Fibroblast of upper back skin (primary cell): ENCODE measurements around the gene STIL.
"Not testable (repeated sequence)": the region's sequence is repeated elsewhere in the genome, so short reads cannot be mapped to it uniquely, and the experiment has no call there.

Source experiments
- DNase-seq: peaks from one replicate; pipeline ENCODE4 v3.0.0-alpha.2; 2013

Gene STIL

DNA sequence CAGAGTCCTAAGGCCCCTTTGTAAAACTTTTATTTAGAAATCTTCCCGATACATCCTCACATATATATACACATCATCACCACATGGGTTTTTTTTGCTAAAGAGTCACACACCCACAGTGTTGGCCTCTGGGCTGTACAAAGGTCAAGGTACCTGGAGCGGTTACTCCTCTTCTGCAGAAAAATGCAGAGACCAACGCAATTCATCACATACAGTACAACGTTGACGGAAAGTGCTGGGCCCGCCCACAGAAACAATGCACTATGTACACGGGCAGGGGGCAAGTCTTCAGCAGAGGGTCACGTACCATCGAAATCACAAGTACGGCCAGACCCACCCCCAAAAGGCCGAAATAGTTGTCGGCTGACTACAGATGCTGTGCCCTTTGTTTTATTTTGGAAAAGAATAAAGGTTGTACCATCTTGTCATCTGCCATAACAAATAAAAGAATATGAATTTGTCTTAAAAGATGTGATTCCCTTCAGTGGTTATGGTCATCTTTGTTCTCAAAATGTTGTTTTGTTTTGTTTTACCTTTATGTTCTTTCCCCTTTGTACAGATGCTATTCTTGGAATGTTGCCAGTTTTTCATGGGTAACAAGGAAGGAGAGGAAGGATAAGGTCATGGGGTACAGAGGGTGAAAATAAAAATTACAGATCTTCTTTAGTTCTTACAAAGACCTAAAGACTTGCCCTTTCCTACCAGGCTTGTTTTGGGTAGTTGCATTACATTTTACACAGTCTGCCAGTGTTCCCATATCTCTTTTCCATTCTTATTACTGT, 97.5 kb downstream of the STIL start:
- no peak for DNase-seq

DNA sequence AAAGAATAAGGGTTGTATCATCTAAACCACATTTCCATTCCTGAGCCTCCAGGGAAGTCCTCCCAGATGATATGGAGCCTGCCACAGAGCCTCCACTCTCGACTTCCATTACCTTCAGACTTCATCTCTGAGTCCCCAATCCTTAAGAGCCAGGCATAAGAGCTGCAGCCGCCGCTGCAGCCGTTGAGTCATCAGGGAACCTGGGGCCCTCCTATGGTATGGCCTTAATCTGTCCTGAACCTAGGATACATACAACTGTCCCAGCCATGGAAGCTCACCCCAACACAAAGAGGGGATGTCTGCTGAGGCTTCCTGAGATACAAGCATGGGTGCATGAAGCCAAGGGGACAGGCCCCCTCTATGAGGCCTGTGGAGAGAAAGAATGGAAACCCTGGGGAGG, 98.2 kb downstream of the STIL start:
- DNase-seq: no peak

DNA sequence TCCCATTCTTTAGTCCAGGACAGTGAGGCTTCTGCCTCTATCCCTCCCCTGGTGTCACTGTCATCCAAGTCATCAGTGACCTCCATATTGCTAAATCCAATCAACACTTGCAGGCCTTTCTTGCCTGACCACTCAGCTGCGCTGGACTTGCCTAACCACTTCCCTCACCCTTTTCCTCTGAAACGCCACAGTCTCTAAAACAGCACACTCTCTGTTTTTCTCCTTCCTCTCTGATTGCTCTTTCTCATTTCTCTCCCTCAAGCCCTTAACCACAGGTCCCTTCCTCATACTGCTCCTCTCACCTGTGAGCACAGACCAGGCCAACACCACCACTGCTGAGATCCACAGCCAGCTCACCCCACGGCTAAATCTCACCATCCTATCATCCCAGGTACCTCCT, 99.4 kb downstream of the STIL start:
- DNase-seq: no peak

DNA sequence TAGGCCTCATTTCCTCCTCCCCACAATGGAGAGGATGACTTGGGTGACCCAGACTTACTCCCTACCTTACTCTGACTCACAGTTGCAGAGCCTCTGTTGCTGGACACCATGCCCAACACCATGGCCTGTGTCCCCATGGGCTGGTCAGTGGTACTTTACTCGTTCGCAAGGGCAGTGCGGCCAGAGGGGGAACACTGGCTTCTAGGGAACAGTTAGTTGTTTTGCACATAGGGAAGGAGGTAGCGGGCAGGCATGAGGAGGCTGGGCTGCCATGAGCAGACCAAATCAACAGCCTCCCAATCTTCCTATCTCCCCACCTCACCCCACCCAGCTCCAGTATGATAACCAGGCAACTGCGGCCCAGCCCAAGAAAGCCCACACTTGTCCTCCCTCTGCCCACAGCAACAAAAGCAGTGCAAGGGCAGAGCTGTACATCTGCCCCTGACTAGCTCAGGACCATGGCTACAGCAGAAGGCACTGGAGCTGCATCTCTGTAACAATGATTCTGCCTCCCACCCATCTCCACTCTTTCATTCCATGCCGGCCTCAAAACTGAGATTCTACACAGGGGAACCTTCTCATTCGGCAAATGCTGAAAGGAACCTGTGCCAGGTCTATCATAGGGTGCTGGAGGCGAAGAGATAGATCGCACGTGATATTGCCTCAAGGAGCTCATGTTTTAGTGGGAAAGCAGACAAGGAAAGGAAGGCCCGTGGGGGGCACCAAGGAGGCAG, 100.5 kb downstream of the STIL start:
- no peak for DNase-seq

DNA sequence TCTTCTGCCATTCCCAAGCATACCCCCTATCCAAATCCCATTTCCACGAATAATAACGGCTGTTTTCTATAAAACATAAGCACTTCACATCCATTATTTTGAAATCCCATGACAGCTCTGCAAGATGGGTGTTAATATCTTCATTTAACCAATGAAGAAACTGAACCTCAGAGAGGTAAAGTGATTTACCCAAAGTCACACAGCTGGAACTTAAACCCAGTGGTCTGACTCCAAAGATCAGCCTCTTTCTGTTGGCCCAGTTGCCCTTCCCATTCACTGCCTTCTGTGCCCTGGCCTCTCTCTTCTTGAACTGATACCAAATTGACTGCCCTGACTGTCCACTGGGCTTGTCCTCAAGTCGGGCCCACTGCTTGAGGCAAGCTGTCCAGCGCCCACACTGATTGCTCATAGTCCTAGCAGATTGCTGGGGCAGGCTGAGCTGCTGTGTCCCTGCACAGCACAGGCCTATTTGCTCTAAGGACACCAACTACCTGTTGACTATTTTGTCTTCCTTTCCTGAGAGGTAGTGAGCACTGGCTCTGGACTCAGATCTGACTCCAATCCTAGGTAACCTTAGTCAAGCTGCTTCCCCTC, 101.2 kb downstream of the STIL start:
- no peak for DNase-seq

DNA sequence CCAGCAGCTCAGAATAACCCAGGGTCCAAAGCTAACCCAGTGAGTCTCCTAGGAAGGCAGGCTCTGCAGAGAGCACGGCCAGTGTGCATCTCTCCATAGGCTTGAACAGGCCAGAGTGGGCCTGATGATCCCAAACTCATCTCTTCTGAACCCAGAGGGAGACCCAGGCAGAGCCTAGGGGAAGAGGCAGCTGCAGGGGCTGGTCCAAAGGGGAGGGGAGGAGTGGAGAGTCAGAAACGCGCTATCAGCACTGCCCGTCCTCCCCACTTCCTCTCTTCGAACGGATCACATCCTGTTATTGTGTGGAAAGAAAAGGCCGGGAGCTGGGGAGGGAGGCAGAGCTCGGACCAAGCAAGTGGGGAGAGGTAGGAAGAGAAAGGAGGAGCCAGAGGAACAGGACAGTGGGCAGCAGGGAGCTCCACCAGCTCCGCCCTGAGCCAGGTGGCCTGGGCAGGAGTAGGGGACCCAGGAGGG, 102.1 kb downstream of the STIL start:
- DNase-seq: no peak

DNA sequence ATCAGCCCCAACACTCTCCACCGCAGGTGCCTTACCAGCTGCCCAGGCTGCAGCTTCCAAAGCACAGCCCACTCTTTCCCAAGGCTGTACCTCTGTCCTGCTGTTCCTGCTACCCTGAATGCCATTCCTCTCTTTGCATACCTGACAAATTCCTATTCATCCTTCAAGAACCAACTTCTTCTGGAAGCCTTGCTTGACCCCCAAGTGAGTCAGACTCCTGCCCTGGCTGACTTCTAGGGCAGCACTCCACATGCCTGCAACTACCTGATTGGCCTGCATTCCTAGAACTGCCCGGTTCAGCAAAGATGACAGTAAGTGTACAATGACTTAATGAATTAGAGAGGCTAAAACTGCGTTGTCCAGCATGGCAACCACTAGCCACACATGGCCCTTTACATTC, 103.3 kb downstream of the STIL start:
- DNase-seq: no peak

DNA sequence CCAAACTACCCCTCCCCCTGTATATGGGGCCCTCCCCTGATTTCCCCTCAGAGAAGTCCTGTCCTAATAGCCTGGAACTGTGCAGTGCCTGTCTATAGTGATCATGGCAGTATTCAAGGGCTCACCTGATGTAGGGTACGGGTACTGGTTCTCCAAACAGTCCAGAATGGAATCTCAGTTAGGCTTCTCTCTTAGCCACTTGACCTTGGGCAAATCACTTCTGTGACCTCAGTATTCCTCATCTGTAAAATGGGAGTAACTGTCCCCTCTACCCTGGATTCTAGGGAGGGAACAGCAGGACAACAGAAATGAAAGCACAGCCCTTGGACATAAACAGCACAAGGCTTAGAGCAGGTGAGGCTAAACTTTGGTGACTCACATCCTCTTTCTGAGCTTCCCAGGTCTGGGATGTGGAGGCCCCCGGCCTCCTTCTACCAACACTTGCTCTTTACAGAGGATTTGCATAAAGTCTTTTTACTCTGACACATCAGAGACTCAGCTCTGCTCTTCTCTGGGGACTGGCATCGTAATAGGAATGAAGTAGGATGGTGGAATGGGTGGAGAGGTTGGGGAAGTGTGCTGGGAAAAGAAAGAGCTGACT, 104.1 kb downstream of the STIL start:
- no peak for DNase-seq

DNA sequence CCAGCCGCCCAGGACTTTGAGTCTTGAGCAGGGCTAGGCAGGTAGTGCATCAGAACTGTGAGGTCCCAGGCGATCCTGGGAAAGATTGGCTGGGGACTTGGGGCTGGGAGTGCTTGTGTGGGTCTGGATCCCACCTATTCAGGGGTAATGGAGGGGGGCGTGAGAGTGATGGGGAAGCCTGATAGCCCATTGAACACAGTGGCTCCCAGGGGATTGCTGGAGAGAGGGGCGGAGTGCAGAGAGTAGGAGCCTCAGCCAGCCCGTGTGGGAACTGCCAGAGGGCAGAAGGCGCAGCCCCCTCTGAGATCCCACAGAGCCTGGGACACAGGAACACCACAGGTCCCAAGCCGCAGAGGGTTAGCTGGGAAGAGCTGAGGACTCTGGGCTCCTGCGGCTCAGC, 104.9 kb downstream of the STIL start:
- DNase-seq: no peak

DNA sequence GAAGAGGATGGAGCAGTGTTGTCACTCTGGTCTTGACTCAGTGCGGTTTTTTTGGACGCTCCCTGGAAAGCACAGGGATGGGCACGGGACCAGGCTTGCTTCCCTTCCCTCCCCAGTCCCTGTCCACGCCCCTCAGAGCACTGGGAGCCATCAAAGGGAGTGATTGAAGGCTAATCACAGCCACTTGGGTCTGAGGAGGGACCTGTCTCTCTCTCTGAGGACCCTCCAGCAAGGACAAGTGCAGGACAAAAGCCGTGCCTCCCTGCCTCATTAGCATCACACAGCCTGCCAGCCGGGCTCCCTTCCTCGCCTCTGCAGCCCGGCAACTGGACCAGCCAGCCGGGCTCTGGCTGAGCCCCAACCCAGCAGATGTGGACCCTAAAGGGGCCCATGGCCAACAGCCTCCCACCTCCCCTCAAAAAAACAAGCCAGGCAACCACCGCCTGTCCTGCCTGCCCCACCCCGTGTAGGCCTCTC, 105.5 kb downstream of the STIL start:
- DNase-seq: no peak

DNA sequence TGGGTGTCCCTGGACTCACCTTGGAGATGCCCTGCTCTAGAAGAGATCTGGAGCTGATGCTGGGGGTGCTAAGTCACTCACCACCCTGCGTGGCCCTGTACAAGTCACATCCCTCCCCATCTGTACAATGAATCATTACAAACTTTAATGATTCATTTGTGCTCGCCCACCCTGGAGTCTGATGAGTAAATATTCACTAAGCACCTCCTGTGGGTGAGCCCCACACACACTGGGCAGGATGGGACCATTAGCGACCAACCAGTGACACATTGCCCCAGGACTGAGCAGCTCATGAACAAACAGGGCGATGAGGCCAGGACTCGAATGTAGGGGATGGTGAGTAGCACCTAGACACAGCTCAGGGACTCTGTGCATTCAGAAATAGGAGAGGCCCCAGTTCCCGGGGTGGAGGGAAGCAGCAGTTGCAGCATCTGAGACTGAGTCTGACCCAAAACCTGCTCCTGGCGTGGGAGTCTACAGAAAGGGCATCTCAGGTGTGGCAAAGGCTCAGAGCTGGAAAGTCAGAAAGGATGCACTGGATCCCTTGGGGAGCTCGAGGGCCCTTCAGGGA, 106.1 kb downstream of the STIL start:
- no peak for DNase-seq

DNA sequence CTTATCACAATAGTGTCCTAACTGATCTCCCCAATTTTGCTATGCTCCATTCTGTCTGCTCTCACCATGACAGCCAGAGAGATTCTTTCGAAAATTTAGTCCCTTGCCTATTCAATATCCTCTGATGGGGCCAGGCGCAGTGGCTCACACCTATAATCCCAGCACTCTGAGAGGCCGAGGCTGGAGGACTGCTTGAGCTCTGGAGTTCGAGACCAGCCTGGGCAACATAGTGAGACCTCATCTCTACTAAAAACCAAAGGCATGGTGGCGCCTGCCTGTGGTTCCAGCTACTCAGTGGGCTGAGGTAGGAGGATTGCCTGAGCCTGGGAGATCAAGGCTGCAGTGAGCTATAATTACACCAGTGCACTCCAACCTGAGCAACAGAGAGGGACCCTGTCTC, 108.0 kb downstream of the STIL start:
- DNase-seq: no peak

DNA sequence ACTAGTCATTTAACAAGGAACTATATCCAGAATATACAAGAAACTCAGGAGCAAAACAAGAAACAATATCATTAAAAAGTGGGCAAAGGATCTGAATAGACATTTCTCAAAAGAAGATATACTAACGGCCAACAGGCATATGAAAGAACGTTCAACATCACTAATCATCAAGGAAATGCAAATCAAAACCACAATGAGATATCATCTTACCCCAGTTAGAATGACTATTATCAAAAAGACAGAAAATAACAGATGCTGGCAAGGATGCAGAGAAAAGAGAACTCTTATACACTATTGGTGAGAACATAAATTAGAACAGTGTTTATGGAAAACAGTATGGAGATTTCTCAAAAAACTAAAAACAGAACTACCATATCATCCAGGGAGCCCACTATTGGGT, 110.4 kb downstream of the STIL start:
- DNase-seq: not testable (repeated sequence)

DNA sequence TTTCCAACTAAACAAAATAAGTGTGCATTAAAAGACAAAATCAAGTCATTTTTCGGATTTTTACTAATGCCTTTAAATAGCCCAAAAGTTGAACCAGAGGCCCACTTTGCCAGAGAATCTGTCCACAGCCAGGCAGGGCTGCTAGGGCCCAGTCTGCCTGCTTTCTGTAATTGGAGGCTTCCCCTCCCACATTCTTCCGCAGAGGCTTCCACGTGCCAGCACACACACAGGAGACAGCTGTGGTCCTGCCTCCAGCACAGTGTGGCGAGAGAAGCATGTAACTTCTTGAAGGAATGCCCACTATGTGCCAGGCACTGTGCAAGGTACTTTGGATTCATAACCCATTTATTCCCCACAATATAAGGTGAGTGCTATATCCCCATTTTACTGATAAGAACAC, 112.8 kb downstream of the STIL start:
- no peak for DNase-seq
